Measurements from ENCODE around the gene TTC27. TPM values are rescaled to one million over a fixed set of nuclear protein-coding genes. Genes with fewer than 3 reads are reported as not detected.
"Not testable (repeated sequence)": the region's sequence is repeated elsewhere in the genome, so short reads cannot be mapped to it uniquely, and the experiment has no call there.

TTC27 gene
- polyA plus RNA-seq (ENCODE audit: insufficient read length in 4 of 4), result 10 to 100 TPM; 17.4 to 24.5 (median 20.3) TPM

DNA sequence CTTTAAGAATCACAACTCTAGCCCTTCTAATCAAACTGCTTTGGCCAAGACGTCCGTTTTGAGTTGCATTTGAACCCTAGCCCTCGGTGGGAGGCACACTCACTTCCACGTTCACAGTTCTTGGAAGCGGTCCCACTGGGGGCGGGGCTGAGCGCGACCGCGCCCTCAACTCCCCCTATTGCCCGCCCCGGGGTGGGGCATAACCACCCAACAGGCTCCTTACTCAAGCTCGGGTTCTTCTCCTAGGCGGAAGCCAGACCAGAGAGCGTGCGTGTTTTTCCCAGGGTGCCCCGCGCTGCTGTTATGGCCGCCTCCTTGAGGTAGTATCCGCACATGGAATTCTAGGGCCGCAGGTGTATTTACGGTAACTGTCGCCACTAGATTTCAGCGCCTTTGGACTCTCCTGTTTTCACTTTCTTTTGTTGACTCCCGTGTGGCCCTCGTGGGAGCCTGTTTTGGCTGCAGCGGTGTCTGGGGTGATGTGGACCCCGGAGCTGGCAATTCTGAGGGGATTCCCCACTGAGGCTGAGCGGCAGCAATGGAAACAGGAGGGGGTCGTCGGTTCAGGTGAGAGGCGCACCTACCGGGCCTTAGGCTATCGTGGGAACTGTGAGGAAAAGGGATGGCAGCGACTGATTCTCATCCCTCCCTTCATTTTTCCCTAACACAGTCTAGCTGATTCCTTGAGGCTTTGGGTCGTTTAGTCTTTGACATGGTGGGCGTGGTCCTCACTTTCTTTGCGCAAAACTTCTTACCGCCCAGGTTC is at the start of gene TTC27:
TTC27 (plus strand) TSS at position 237 of the 766 bp plus-strand sequence; CDS start at position 480, 243 bp downstream.
- peak; percentile 81 to 88 (median 86) for DNase-seq (ENCODE audit: low read depth in 4 of 4, low spot score in 3 of 4)

DNA sequence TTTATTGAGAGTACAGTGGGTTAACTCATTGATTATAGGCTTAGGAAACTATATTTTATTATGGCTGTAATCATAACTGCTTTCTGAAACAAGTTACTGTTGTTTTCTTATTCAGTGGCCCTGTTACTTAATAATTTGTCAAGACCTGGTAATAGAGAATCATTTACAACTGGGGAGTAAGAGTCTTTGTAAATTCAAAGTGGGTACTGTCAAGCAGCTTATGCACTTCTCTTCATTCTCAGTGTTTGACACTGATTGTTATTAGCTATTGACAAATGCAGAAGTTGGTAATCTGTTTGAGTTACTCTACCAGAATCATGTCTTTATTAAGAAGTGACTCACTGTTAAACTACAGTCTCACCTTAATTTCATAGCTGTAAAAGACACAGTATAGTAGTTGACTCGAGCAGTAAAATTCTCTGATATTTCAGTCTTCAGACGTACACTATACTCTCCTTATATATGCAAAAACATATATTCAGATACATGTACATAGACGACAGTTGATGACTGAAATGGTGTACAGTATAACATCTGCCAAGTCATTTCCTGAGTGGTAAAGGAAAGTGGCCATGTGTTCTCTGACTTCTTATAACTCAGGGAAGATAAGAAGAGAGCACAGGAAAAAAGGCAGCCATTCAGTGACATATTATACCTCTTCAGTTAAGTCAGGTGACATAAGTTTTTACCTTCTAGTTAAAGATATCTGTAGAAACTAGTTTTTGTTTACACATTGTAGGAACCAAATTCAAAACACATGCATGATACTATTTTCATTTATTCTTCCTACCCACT is 36.0 kb upstream of the TTC27 start:
- no peak for DNase-seq (ENCODE audit: low read depth in 4 of 4, low spot score in 3 of 4)

DNA sequence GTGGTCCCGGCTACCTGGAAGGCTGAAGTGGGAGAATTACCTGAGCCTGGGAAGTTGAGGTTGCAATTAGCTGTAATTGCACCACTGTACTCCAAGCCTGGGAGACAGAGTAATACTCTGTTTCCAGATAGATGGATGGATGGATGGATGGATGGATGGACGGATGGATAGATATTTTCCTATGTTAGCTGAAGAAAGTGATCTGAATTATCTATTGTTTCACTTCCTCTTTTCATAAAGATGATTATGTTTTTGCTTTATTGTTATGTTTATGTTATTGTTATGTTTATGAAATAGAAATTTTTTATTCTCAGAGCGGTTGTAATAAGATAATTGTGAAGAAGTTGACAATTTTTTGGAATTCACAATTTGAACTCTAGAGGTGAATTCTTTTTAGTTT is 33.3 kb upstream of the TTC27 start:
- no peak for DNase-seq (ENCODE audit: low read depth in 4 of 4, low spot score in 3 of 4)

DNA sequence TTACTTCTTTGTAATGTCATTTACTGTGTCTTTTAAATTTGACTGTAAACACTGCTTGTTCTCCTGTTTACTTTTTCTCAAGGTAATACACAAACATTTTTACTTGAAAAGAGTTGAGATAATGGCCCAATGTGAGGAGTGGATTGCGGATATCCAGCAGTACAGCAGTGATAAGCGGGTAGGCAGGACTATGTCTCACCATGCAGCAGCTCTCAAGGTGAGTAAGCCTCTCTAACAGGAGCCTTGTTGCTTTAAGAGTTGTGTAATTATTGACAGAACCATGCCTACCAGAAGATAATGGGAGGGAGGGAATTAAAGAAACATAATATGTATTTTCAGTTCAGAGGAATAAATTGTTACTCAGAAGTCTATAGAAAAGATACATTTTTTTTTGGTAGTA is 16.5 kb upstream of the TTC27 start:
- no peak for DNase-seq (ENCODE audit: low read depth in 4 of 4, low spot score in 3 of 4)

DNA sequence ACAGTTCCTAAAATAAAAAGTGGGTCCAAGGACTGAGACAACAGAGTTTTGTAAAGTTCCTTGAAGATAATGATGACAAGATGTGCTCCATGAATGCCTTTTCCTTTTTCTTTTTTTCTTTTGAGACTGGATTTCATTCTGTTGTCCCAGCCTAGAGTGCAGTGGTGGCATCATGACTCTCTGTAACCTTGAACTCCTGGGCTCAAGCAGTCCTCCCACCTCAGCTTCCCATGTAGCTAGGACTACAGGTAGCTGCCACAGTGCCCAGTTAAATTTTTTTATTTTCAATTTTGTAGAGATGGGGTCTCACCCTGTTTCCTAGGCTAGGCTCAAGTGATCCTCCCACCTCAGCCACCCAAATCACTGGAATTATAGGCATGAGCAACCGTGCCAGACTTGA is 16.1 kb upstream of the TTC27 start:
- no peak for DNase-seq (ENCODE audit: low read depth in 4 of 4, low spot score in 3 of 4)

DNA sequence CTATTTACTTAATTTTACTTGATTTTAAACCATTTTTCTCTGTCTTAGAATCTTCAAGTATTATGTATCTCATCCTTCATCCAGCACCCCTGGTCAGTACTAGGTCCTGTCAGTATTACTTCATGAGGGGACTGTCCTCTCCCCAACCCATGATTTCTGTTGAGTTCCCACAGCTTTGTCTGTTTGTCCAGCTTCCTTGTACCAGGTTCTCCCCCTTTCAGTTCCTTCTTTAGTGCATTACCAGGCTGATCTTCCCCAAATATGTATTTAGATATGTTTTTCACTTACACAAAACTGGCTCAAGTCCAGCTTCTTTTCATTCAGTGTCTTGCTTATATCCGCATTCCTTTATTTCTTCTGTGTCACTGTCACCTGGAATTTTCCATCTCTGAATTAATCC is 13.8 kb upstream of the TTC27 start:
- no peak for DNase-seq (ENCODE audit: low read depth in 4 of 4, low spot score in 3 of 4)

DNA sequence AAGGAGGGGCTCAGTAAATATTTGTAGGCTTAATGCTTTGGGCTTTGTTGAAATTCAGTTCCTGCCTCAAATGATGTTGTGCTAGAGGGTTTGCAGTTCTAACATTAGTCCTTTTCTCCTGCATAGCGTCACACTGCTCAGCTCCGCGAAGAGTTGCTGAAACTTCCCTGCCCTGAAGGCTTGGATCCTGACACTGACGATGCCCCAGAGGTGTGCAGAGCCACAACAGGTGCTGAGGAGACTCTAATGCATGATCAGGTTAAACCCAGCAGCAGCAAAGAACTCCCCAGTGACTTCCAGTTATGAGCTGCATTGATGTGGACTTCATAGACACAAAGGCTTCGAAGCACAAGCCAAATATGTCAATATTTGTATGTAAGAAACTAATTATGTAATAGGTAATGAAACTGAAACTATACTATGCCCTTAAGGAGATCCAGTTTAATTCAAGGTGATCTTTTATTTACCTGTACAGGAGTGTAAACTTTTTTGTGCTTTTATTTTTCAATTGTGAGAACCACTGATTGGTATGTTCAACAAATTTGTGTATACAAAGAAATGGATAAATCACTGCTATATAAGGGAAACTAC is 10.2 kb upstream of the TTC27 start:
- DNase-seq (ENCODE audit: low read depth in 4 of 4, low spot score in 3 of 4), result no peak

DNA sequence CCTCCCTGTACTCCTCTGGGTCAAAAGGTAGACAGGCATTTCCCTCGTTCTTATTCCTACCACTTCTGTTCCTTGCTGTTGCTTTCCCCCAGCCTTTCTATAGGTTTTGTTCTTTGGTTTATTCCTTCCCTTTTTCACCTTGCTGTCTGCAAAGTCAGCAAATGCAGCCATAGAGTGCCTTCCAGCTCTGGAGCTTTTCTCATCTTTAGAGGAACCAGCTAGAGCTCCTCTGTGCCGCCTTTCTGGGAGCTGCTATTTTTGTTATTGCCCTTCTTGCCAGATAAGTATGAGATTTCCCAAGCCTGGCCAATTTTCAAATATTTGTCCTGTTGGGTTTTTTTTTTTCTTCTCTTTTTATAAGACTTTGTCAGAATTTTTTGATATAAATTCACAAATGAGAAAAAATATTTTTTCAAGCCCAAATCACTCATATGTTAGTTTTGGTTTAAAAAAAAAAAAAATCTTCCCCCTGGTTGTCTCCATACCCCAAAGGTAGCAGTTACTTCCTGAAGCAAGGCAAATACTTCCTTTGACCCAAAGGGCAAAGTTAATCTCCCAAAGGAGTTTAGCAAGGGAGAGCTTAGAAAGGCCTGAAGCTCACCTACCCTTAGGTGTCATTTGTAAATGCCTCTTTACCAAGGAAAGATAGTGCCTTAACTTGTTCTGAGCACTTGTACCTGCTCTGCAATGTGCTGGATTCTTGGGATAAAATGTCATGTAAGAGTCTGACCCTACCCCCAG is 5.1 kb upstream of the TTC27 start:
- DNase-seq (ENCODE audit: low read depth in 4 of 4, low spot score in 3 of 4), result no peak

DNA sequence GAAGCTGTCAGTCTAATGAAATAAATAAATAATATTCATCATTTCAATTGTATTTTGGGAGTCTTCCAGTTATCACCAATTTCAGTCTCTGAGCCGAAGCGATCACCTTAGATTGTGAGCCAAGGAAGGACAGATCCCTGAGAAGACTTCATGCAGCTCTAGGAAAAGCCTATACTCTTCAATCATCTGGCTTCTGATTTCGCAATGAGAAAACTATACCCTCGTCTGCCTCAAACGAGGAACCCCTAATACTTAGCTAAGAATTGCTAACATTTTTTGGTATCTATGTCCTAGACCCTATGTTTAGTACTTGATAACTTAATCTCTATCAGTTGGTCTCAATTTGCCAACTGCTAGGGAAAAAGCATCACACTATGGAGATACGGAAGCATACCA is 4.5 kb upstream of the TTC27 start:
- DNase-seq (ENCODE audit: low read depth in 4 of 4, low spot score in 3 of 4), result no peak

DNA sequence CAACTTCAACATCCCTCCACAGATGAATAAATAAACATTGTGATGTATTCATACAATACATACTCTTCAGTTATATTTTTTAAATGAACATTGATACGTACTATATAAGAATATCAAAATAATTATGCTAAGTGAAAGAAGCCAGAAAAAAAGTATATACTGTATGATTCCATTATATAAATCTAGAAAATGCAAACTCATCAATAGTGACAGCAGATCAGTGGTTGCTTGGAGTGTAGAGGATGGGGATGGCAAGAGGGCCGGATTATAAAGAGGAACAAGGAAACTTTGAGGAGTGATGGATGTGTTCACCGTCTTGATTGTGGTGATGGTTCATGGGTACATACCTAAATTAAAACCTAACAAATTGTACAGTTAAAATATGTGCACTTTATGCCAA is 3.0 kb upstream of the TTC27 start:
- no peak for DNase-seq (ENCODE audit: low read depth in 4 of 4, low spot score in 3 of 4)

DNA sequence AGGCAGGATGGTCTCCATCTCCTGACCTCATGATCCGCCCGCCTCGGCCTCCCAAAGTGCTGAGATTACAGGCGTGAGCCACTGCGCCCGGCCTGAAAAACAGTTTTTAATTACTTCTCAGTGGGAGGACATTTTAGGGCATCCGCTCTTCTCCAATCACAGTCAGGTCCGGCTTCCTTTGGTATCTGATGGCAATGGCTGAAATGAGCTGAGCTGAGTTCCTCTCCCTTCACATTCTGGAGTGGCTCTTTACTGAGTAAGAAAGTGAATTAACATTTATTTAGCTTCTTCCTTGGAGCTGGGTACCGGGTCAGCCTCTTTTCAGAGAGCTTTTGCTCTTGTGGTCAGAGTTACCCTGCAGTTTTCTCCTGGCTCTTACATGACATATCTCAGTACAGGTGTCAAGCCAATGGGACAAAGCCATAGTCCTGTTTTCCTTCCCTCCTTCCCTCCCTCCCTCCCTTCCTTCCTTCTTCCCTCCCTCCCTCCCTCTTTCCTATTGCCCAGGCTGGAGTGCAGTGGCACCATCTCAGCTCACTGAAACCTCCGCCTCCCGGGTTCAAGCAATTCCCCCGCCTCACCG is 1.1 kb upstream of the TTC27 start:
- DNase-seq (ENCODE audit: low read depth in 4 of 4, low spot score in 3 of 4), result peak in 1 of 4 donors; percentile 14

DNA sequence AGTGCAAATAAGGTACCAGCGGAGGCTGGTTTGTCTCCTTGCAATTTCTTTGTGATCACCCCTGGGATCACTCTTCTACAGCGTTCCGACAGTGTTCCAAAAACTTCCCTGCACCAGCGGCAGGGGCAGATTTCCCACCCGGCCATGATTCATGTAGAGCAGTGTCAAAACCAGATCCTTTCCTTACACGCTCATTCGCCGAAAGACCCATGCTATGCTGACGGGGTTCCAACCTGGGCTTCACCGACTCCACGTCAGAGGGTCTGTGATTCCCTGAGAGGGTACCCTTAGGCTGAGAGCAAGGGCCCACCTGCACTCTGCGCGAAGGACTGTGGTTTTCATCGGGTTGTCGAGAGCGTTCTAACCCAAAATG is 423 bp upstream of the TTC27 start:
- peak in 1 of 4 donors; percentile 26 for DNase-seq (ENCODE audit: low read depth in 4 of 4, low spot score in 3 of 4)

DNA sequence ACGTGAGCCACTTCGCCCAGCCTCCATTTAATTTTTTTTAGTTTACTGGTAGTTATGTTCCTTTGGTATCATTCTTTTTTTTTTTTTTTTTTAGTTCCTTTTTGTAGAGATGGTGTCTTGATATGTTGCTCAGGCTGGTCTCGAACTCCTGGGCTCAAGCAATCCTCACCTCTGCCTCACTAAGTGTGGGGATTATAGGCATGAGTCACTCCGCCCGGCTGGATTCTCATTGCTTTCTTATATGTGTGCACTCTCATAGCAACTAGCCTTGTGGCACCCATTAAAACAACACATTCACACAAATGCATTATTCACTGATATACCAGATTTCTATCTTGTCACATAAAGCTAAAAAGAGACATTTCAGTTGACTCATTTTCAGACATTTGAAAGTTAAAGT is 4.2 kb downstream of the TTC27 start:
- no peak for DNase-seq (ENCODE audit: low read depth in 4 of 4, low spot score in 3 of 4)

DNA sequence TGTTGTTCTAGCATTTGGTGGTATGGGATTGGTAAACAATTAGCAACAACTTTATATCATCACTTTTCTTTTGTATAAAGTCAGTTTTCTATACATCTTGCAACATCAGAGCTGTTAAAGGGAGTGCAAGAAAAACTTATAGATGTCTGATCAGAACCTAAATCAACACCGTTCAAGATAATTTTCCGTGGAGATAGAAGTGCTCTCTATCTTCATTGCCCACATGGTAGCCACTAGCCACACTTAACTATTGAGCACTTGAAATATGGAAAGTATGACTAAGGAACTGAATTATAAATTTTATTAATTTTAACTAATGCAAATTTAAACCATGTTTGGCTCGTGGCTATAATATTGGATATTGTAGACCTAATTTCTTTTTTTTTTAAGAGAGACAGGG is 5.2 kb downstream of the TTC27 start:
- no peak for DNase-seq (ENCODE audit: low read depth in 4 of 4, low spot score in 3 of 4)

DNA sequence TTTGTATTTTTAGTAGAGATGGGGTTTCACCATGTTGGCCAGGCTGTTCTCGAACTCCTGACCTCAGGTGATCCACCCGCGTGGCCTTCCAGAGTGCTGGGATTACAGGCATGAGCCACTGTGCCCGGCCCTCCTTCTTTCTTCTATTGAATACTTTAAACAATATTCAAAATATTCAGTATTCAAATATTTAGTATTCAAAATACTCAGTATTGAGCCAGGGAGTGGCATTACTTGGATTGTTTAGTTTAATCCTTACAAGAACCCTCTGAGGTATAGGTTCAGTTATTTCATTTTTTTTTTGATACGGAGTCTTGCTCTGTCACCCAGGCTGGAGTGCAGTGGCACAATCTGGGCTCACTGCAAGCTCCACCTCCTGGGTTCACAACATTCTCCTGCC is 10.7 kb downstream of the TTC27 start:
- DNase-seq (ENCODE audit: low read depth in 4 of 4, low spot score in 3 of 4), result not testable (repeated sequence)

DNA sequence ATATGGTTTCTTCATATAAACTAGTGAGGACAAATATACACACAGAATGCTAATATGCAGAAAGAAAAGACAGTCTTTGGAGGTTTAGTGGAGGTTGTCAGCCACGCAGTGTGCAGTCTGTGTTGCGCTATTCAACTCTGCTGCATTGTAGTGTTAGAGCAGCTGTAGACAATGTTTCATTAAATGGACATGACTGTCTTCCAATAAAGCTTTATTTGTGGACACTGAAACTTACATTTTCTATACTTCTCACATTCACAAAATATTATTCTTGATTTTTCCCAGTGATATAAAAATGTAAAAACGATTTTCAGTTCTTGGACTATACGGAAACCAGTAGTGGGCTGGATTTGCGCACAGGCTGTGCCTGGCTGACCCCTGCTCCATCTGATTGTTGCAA is 13.3 kb downstream of the TTC27 start:
- DNase-seq (ENCODE audit: low read depth in 4 of 4, low spot score in 3 of 4), result no peak

DNA sequence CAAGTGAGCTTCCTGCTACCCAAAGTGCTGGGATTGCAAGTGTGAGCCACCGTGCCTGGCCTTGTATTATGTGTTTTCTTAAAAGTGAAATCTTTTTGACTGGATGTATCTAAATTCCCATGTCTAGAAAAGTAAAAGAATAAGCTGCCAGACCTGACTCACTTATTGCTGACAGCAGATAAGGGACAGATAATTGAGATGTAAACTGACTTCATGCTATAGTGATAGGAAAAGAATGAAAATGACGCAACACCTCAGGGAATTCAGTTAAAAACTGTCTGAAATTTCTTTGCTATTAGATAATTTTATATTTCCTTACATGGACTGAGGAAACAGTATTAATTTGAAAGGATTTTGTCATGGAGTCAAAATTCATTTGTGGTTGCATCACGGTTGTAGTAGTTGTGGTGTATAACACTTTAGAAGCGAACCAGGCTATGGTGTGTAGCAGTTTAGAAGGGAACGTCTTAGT is 19.4 kb downstream of the TTC27 start:
- DNase-seq (ENCODE audit: low read depth in 4 of 4, low spot score in 3 of 4), result no peak

DNA sequence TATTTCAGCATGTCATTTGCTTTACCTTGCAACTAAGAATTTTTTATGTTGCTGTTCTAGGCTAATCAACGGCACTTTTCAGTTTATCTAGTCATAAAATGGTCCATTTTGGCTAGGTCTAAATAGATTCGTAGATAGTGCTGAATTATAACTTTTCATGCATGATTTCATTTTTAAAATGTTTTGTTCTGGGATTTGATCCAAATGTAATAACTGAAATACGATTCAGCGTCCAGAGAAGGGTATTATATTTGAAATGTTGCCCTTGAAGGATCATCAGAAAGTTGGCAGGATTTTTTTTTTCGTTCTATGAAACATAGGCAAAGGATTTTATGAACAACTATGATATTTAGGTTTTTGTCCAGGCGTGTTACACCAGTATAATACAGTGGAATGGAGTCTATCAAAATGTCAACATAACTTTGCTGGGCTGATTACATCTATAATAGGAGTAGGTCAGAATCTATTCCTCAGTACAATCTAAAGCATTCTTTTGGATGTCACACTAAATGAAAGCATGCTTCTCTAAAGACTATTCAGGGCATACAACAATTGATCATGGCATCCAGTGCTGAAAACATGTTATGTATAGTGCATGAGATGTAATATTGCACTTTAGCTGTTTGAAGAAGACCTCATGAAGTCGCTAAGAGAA is 24.8 kb downstream of the TTC27 start:
- DNase-seq (ENCODE audit: low read depth in 4 of 4, low spot score in 3 of 4), result no peak

DNA sequence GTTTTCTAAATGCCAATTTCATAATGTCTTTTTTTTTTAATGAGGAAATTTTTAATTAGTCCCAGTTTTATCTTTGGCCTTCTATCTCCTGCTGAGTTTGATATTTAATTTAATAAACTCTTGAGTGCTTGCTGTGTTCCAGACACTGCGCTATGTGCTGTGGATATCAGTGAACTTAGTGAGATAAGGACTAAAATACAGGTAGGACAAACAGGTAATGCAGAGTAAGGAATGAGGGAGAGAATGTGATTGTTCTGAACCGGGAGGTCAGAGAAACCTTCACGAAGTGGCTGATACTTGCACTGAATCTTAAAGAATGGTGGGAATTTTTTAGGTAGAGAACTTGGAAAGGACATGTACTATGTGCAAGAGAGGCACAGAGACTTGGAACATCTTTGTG is 28.2 kb downstream of the TTC27 start:
- DNase-seq (ENCODE audit: low read depth in 4 of 4, low spot score in 3 of 4), result no peak

DNA sequence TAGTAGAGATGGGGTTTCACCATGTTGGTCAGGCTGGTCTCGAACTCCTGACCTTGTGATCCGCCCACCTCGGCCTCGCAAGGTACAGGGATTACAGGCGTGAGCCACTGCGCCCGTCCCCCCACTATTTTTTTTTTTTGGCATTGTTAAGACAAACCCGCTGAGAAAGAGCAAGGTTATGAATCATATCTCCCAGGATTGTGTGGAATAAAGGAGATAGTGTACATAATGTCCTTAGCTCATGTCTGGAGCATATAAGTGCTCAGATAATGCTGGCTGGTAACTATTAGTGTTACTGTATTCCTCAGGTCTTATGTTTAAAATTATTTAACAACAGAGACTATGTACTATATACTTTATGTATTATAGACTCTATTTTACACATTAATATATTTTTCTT is 36.0 kb downstream of the TTC27 start:
- no peak for DNase-seq (ENCODE audit: low read depth in 4 of 4, low spot score in 3 of 4)

Measured in left renal pelvis (tissue), 4 donors.